Measurements from ENCODE around the gene PTPRN2. TPM values are rescaled to one million over a fixed set of nuclear protein-coding genes. Genes with fewer than 3 reads are reported as not detected.

The PTPRN2 gene
- total RNA-seq, 1 experiment from 2014 or later: 1.1 TPM

DNA sequence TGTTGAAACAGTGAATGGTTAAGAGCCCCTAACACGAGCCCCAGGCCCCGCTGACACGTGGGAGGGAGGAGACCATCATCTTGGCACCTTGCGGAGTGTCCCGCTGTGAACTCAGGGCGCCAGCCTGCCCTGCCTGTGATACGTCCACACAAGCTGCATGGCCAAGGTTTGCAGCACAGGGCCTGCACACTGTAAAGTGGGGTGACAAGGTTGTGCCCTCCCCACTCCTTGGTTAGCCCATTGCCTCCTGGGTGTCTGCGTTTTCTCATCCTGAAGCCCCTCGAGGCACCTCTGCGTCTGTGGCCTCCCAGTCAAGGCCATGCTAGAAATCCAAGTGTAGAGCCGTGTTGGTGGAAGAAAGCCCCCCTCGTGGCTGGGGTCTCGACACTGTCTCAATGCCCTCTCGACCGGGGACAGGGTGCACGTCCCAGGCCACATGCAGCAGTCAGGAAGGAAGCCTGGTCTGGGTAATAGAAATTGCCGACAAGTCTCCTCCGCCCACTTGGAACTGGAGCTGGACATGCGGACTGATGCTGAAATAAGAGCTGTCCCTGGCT, 1058.8 kb downstream of the PTPRN2 start:
- ChIA-PET CTCF (no interaction called here), POLR2A (no interaction called here)
- DNase-seq (ENCODE audit: low read depth, low spot score) (no peak), ATAC-seq (no peak)
- Histone ChIP-seq H3K9me3 (ENCODE audit: control insufficient read depth, insufficient read depth, low read depth, low read length) (no peaks in the 10 kb centered on the region; the same call in 1 of the 2 replicates), H3K27me3 (ENCODE audit: control insufficient read depth, insufficient read depth, low read length) (no peaks in the 10 kb centered on the region), H3K27ac (ENCODE audit: low read length) (no peak overlapping the region), H3K36me3 (ENCODE audit: control insufficient read depth, insufficient read depth, low read length) (no peaks in the 10 kb centered on the region), H3K4me1 (ENCODE audit: control insufficient read depth, insufficient read depth, low read length) (no peaks in the 10 kb centered on the region), H3K4me3 (ENCODE audit: low read depth in 2 of 2, low read length in 2 of 2) (no peak overlapping the region)
- intact Hi-C loops (cut with micrococcal nuclease; ENCODE audit: unreplicated experiment) (no loop called here), in situ Hi-C loops (cut with HindIII; ENCODE audit: low pct_unique_long_range_greater_than_20kb, low sequenced_read_pairs) (no loop called here)
- TF ChIP-seq, protein P1, sequence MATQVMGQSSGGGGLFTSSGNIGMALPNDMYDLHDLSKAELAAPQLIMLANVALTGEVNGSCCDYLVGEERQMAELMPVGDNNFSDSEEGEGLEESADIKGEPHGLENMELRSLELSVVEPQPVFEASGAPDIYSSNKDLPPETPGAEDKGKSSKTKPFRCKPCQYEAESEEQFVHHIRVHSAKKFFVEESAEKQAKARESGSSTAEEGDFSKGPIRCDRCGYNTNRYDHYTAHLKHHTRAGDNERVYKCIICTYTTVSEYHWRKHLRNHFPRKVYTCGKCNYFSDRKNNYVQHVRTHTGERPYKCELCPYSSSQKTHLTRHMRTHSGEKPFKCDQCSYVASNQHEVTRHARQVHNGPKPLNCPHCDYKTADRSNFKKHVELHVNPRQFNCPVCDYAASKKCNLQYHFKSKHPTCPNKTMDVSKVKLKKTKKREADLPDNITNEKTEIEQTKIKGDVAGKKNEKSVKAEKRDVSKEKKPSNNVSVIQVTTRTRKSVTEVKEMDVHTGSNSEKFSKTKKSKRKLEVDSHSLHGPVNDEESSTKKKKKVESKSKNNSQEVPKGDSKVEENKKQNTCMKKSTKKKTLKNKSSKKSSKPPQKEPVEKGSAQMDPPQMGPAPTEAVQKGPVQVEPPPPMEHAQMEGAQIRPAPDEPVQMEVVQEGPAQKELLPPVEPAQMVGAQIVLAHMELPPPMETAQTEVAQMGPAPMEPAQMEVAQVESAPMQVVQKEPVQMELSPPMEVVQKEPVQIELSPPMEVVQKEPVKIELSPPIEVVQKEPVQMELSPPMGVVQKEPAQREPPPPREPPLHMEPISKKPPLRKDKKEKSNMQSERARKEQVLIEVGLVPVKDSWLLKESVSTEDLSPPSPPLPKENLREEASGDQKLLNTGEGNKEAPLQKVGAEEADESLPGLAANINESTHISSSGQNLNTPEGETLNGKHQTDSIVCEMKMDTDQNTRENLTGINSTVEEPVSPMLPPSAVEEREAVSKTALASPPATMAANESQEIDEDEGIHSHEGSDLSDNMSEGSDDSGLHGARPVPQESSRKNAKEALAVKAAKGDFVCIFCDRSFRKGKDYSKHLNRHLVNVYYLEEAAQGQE (IDR thresholded peaks at IDR 0.05; ENCODE audit: insufficient read depth in 1 of 2, low read depth in 2 of 2, low read length in 1 of 2): no peak
- no peak for TF ChIP-seq TCF7L2 (IDR thresholded peaks at IDR 0.05; ENCODE audit: low read depth, low read length)
- BruUV-seq (replicated peaks): no TSS peak

DNA sequence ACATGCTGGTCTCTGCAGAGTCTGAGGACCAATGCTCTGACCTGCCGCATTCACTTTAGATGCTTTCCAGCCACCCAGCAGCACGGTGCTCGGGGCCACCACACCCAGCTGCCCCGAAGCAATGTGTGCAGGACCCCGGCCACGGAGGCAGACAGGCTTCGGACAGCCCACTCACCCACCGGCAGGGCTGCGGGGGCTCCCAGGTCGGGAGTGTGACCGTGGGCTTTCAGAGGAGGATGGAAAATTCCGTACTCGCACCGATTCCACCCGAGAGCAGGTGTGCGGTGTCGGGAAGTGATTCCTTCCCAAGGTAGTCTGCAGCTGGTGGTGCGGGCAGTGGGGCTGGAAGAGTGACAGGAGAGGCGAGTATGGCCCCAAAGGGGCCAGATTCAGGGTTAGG, 1059.9 kb downstream of the PTPRN2 start:
- no peak for TF ChIP-seq SIN3A (IDR thresholded peaks at IDR 0.05; ENCODE audit: borderline replicate concordance, insufficient read depth, low read depth, low read length)
- no peak for TF ChIP-seq POLR2AphosphoS5 (IDR thresholded peaks at IDR 0.05; ENCODE audit: low read depth, low read length)
- TF ChIP-seq TCF7L2 (IDR thresholded peaks at IDR 0.05; ENCODE audit: low read depth, low read length): no peak
- TF ChIP-seq, protein P1 (IDR thresholded peaks at IDR 0.05; ENCODE audit: insufficient read depth in 1 of 2, low read depth in 2 of 2, low read length in 1 of 2): no peak
- TF ChIP-seq, protein P2, sequence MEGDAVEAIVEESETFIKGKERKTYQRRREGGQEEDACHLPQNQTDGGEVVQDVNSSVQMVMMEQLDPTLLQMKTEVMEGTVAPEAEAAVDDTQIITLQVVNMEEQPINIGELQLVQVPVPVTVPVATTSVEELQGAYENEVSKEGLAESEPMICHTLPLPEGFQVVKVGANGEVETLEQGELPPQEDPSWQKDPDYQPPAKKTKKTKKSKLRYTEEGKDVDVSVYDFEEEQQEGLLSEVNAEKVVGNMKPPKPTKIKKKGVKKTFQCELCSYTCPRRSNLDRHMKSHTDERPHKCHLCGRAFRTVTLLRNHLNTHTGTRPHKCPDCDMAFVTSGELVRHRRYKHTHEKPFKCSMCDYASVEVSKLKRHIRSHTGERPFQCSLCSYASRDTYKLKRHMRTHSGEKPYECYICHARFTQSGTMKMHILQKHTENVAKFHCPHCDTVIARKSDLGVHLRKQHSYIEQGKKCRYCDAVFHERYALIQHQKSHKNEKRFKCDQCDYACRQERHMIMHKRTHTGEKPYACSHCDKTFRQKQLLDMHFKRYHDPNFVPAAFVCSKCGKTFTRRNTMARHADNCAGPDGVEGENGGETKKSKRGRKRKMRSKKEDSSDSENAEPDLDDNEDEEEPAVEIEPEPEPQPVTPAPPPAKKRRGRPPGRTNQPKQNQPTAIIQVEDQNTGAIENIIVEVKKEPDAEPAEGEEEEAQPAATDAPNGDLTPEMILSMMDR (IDR thresholded peaks at IDR 0.05): no peak
- Histone ChIP-seq H3K27ac (ENCODE audit: low read length) (no peak overlapping the region), H3K36me3 (ENCODE audit: control insufficient read depth, insufficient read depth, low read length) (no peaks in the 10 kb centered on the region), H3K9me3 (ENCODE audit: control insufficient read depth, insufficient read depth, low read depth, low read length) (no peaks in the 10 kb centered on the region), H3K4me3 (ENCODE audit: low read depth in 2 of 2, low read length in 2 of 2) (no peak overlapping the region), H3K4me1 (ENCODE audit: control insufficient read depth, insufficient read depth, low read length) (no peaks in the 10 kb centered on the region), H3K27me3 (ENCODE audit: control insufficient read depth, insufficient read depth, low read length) (no peaks in the 10 kb centered on the region)
- no TSS peak for BruUV-seq (replicated peaks)
- POLR2A ChIA-PET: no interaction called here
- no peak for ATAC-seq
- DNase-seq (ENCODE audit: low read depth, low spot score): no peak
- CTCF ChIA-PET: no interaction called here
- in situ Hi-C loops (cut with HindIII; ENCODE audit: low pct_unique_long_range_greater_than_20kb, low sequenced_read_pairs): no loop called here
- intact Hi-C loops (cut with micrococcal nuclease; ENCODE audit: unreplicated experiment): no loop called here
